ENCODE measurements around the gene ZSCAN5B. TPM values are rescaled to one million over a fixed set of nuclear protein-coding genes. Genes with fewer than 3 reads are reported as not detected.
A peak's percentile ranks its signal among the peaks of the same experiment; 100 is the strongest.

ZSCAN5B gene
- total and polyA plus RNA-seq, 8 donors = 0.07 TPM; not detected in 7

GRCh38 chr19:56161534-56161933, 36.0 kb downstream of the ZSCAN5B start:
- WGBS, 2 donors = 90 to 93% methylated on average over 11 of the region's 11 CpGs
- no peak overlapping the region for H3K27ac ChIP-seq
- no peak for DNase-seq
- no peaks in the 10 kb centered on the region for H3K9me3 ChIP-seq
- peak in 2 of 4 donors; percentile 16 to 38 for ATAC-seq
- no peak for FAIRE-seq
- no peak overlapping the region for H3K4me3 ChIP-seq
- intact Hi-C loops (cut with DNase I) = no loop called here
- H3K4me1 ChIP-seq = peaks cover 0 to 5% (median 0%) of the 10 kb centered on the region in 3 donors
- no peaks in the 10 kb centered on the region for H3K27me3 ChIP-seq
- TF ChIP-seq CTCF (IDR thresholded peaks at IDR 0.05) = no peak
- peaks cover 0 to 26% (median 3%) of the 10 kb centered on the region in 3 donors for H3K36me3 ChIP-seq

GRCh38 chr19:56159622-56160271, 37.8 kb downstream of the ZSCAN5B start:
- Histone ChIP-seq H3K27ac (no peak overlapping the region), H3K4me3 (no peak overlapping the region), H3K27me3 (no peaks in the 10 kb centered on the region), H3K9me3 (no peaks in the 10 kb centered on the region), H3K36me3 (peaks cover 0 to 37% (median 3%) of the 10 kb centered on the region in 3 donors), H3K4me1 (peaks cover 0 to 6% (median 0%) of the 10 kb centered on the region in 3 donors)
- intact Hi-C loops (cut with DNase I) = loop anchor here in 1 of 3 donors (10.0 kb wide), 1 partner anchor 55 kb away; no protein-coding TSS in a partner anchor
- TF ChIP-seq CTCF (IDR thresholded peaks at IDR 0.05) = no peak
- WGBS, 2 donors = 96% methylated on average over 61 to 69 of the region's 69 CpGs
- no peak for ATAC-seq
- no peak for DNase-seq
- FAIRE-seq = no peak

- WGBS, 2 donors = 91 to 94% methylated on average over 9 of the region's 9 CpGs
- FAIRE-seq = no peak
These were observed 38.5 kb downstream of the ZSCAN5B start for GRCh38 chr19:56159009-56159559.

GRCh38 chr19:56158170-56158757, 39.3 kb downstream of the ZSCAN5B start:
- ATAC-seq (no peak), FAIRE-seq (no peak), DNase-seq (no peak)
- no peaks in the 10 kb centered on the region for H3K27me3 ChIP-seq
- intact Hi-C loops (cut with DNase I) = loop anchor here in 1 of 3 donors (10.0 kb wide), 1 partner anchor 53 kb away; no protein-coding TSS in a partner anchor
- peaks cover 0 to 37% (median 3%) of the 10 kb centered on the region in 3 donors for H3K36me3 ChIP-seq
- H3K9me3 ChIP-seq = no peaks in the 10 kb centered on the region
- H3K4me3 ChIP-seq = no peak overlapping the region
- 97% methylated on average over 13 to 16 of the region's 16 CpGs for WGBS, 2 donors
- no peak for TF ChIP-seq CTCF (IDR thresholded peaks at IDR 0.05)
- peaks cover 4 to 12% (median 7%) of the 10 kb centered on the region in 3 donors for H3K4me1 ChIP-seq
- H3K27ac ChIP-seq = no peak overlapping the region

More at GRCh38 chr19:56159009-56159559, 38.5 kb downstream of the ZSCAN5B start:
- H3K27me3 ChIP-seq = no peaks in the 10 kb centered on the region
- ATAC-seq (no peak), DNase-seq (no peak)
- H3K27ac ChIP-seq = no peak overlapping the region
- no peak overlapping the region for H3K4me3 ChIP-seq
- no peak for TF ChIP-seq CTCF (IDR thresholded peaks at IDR 0.05)
- peaks cover 0 to 37% (median 3%) of the 10 kb centered on the region in 3 donors for H3K36me3 ChIP-seq
- intact Hi-C loops (cut with DNase I) = loop anchor here in 1 of 3 donors (10.0 kb wide), 1 partner anchor 54 kb away; no protein-coding TSS in a partner anchor
- H3K9me3 ChIP-seq = no peaks in the 10 kb centered on the region
- peaks cover 0 to 6% (median 3%) of the 10 kb centered on the region in 3 donors for H3K4me1 ChIP-seq
